ENCODE data around the gene CREB3L1.
A peak's percentile ranks its signal among the peaks of the same experiment; 100 is the strongest.

Gene CREB3L1

DNA sequence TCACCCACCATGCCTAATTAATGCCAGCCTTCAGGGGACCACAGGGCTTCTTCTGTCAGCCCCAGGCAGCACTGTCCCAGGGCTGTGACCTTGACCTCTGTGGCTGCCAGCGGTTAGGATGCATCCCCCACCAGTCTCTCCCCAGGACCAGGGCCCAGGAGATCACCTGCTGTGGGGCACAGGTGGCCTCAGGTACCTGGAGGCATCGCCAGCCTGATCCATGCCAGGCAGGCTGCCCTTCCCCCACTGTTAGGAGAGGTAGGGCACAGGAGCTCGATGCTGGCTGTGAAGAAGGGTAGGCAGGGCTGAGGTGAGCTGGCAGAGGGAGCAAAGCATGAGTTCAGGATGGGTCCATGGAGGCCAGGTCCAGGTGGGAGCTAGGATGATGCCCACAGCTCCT lies 87.3 kb downstream of the CREB3L1 start:
- TF ChIP-seq ZBTB7A (IDR thresholded peaks at IDR 0.05; ENCODE audit: low read depth): no peak
- TF ChIP-seq TAF1 (IDR thresholded peaks at IDR 0.05; ENCODE audit: low read depth): no peak
- TF ChIP-seq FOXM1 (IDR thresholded peaks at IDR 0.05; ENCODE audit: borderline replicate concordance, low read depth): no peak
- TF ChIP-seq, protein P1, sequence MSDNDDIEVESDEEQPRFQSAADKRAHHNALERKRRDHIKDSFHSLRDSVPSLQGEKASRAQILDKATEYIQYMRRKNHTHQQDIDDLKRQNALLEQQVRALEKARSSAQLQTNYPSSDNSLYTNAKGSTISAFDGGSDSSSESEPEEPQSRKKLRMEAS (IDR thresholded peaks at IDR 0.05): no peak
- TF ChIP-seq CEBPB (IDR thresholded peaks at IDR 0.05): no peak
- TF ChIP-seq RAD21 (IDR thresholded peaks at IDR 0.05; ENCODE audit: low read depth): no peak
- TF ChIP-seq YY1 (IDR thresholded peaks at IDR 0.05; ENCODE audit: low read depth): no peak
- TF ChIP-seq EGR1 (IDR thresholded peaks at IDR 0.05): no peak
- TF ChIP-seq CREB1 (IDR thresholded peaks at IDR 0.05; ENCODE audit: low read depth): no peak
- TF ChIP-seq, protein P2, sequence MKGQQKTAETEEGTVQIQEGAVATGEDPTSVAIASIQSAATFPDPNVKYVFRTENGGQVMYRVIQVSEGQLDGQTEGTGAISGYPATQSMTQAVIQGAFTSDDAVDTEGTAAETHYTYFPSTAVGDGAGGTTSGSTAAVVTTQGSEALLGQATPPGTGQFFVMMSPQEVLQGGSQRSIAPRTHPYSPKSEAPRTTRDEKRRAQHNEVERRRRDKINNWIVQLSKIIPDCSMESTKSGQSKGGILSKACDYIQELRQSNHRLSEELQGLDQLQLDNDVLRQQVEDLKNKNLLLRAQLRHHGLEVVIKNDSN (IDR thresholded peaks at IDR 0.05): no peak
- TF ChIP-seq EP300 (IDR thresholded peaks at IDR 0.05; ENCODE audit: borderline replicate concordance): no peak
- TF ChIP-seq, protein P3, sequence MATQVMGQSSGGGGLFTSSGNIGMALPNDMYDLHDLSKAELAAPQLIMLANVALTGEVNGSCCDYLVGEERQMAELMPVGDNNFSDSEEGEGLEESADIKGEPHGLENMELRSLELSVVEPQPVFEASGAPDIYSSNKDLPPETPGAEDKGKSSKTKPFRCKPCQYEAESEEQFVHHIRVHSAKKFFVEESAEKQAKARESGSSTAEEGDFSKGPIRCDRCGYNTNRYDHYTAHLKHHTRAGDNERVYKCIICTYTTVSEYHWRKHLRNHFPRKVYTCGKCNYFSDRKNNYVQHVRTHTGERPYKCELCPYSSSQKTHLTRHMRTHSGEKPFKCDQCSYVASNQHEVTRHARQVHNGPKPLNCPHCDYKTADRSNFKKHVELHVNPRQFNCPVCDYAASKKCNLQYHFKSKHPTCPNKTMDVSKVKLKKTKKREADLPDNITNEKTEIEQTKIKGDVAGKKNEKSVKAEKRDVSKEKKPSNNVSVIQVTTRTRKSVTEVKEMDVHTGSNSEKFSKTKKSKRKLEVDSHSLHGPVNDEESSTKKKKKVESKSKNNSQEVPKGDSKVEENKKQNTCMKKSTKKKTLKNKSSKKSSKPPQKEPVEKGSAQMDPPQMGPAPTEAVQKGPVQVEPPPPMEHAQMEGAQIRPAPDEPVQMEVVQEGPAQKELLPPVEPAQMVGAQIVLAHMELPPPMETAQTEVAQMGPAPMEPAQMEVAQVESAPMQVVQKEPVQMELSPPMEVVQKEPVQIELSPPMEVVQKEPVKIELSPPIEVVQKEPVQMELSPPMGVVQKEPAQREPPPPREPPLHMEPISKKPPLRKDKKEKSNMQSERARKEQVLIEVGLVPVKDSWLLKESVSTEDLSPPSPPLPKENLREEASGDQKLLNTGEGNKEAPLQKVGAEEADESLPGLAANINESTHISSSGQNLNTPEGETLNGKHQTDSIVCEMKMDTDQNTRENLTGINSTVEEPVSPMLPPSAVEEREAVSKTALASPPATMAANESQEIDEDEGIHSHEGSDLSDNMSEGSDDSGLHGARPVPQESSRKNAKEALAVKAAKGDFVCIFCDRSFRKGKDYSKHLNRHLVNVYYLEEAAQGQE (IDR thresholded peaks at IDR 0.05; ENCODE audit: low read depth): no peak
- no peak for TF ChIP-seq TCF12 (IDR thresholded peaks at IDR 0.05; ENCODE audit: low read depth)
- TF ChIP-seq TEAD4 (IDR thresholded peaks at IDR 0.05): no peak
- TF ChIP-seq NFIC (IDR thresholded peaks at IDR 0.05): no peak

DNA sequence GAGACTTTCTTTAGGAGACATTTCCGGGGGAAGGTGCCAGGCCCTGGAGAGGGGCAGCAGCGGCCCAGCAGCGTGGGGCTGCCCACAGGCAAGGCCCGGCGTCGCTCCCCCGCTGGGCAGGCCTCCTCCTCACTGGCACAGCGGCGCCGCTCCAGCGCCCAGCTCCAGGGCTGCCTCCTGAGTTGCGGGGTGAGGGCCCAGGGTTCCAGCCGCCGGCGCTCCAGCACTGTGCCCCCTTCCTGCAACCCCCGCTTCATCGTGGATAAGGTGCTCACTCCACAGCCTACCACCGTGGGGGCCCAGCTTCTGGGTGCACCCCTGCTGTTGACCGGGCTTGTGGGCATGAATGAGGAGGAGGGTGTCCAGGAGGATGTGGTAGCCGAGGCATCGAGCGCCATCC lies 88.8 kb downstream of the CREB3L1 start:
- no peak for TF ChIP-seq TCF12 (IDR thresholded peaks at IDR 0.05; ENCODE audit: low read depth)
- TF ChIP-seq NFIC (IDR thresholded peaks at IDR 0.05): no peak

DNA sequence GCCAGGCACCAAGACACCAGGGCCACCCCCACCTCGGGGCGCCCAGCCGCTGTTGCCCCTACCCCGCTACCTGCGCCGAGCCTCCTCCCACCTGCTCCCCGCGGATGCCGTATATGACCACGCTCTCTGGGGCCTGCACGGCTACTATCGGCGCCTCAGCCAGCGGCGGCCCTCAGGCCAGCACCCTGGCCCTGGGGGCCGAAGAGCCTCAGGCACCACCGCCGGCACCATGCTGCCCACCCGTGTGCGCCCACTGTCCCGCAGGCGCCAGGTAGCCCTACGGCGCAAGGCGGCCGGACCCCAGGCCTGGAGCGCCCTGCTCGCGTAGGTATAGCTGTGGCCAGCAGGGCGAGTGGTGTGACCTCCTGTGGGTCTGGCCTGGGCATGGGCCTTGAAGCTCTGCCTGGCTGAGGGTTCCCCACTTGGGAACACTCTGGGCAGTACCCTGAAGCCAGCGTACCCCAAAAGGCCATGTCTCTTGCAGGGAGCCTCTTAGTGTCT lies 89.2 kb downstream of the CREB3L1 start:
- TF ChIP-seq, protein P1 (IDR thresholded peaks at IDR 0.05): no peak
- TF ChIP-seq ZBTB7A (IDR thresholded peaks at IDR 0.05; ENCODE audit: low read depth): no peak
- TF ChIP-seq CEBPB (IDR thresholded peaks at IDR 0.05): no peak
- TF ChIP-seq, protein P3 (IDR thresholded peaks at IDR 0.05; ENCODE audit: low read depth): no peak
- no peak for TF ChIP-seq NFIC (IDR thresholded peaks at IDR 0.05)
- no peak for TF ChIP-seq RAD21 (IDR thresholded peaks at IDR 0.05; ENCODE audit: low read depth)
- no peak for TF ChIP-seq FOXM1 (IDR thresholded peaks at IDR 0.05; ENCODE audit: borderline replicate concordance, low read depth)
- no peak for TF ChIP-seq TAF1 (IDR thresholded peaks at IDR 0.05; ENCODE audit: low read depth)
- no peak for TF ChIP-seq TCF12 (IDR thresholded peaks at IDR 0.05; ENCODE audit: low read depth)
- no peak for TF ChIP-seq EP300 (IDR thresholded peaks at IDR 0.05; ENCODE audit: borderline replicate concordance)
- TF ChIP-seq CREB1 (IDR thresholded peaks at IDR 0.05; ENCODE audit: low read depth): no peak
- TF ChIP-seq YY1 (IDR thresholded peaks at IDR 0.05; ENCODE audit: low read depth): no peak
- no peak for TF ChIP-seq TEAD4 (IDR thresholded peaks at IDR 0.05)
- TF ChIP-seq EGR1 (IDR thresholded peaks at IDR 0.05): no peak
- TF ChIP-seq, protein P2 (IDR thresholded peaks at IDR 0.05): no peak

DNA sequence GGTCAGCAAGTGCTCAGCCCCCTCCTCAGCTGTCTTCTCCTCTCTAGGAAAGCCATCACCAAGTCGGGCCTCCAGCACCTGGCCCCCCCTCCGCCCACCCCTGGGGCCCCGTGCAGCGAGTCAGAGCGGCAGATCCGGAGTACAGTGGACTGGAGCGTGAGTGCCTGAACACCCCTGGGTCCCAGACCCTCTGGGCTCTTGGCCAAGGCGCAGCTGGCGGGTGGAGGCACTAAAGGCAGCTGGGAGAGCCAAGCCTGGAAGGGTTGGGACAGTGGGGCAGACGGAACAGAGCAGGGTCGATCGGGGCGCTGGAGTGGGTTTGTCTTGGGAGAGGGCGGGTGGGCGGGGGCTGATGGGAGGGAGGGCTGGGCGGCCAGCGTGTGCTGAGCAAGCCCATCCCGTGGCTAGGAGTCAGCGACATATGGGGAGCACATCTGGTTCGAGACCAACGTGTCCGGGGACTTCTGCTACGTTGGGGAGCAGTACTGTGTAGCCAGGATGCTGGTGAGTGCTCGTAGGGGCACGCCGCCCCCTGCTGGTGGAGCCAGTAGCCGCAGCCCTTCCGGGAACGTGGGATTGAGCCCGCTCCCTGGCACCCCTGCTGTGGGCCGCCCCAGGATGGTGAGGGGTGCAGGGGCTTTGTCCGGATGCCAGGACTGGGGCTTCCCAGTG lies 89.9 kb downstream of the CREB3L1 start:
- TF ChIP-seq TAF1 (IDR thresholded peaks at IDR 0.05; ENCODE audit: low read depth): no peak
- TF ChIP-seq, protein P3 (IDR thresholded peaks at IDR 0.05; ENCODE audit: low read depth): no peak
- TF ChIP-seq RAD21 (IDR thresholded peaks at IDR 0.05; ENCODE audit: low read depth): peak; percentile 76

DNA sequence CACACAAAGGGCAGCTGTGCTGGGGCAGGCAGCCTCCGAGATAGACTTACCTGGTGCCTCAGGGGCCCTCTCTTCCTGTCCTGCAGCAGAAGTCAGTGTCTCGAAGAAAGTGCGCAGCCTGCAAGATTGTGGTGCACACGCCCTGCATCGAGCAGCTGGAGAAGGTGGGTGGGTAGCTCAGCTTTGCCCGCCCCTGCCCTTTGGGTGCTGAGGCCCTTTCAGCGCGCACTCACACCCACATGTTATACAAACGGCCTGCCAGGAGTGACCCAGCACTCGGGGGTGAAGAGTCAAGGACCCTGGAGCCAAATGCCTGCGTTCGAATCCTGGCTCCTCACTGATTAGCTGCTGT lies 90.4 kb downstream of the CREB3L1 start:
- TF ChIP-seq TAF1 (IDR thresholded peaks at IDR 0.05; ENCODE audit: low read depth): no peak
- no peak for TF ChIP-seq NFIC (IDR thresholded peaks at IDR 0.05)
- TF ChIP-seq TCF12 (IDR thresholded peaks at IDR 0.05; ENCODE audit: low read depth): no peak
- no peak for TF ChIP-seq EP300 (IDR thresholded peaks at IDR 0.05; ENCODE audit: borderline replicate concordance)
- TF ChIP-seq EGR1 (IDR thresholded peaks at IDR 0.05): no peak
- no peak for TF ChIP-seq FOXM1 (IDR thresholded peaks at IDR 0.05; ENCODE audit: borderline replicate concordance, low read depth)
- TF ChIP-seq CEBPB (IDR thresholded peaks at IDR 0.05): no peak
- TF ChIP-seq, protein P1 (IDR thresholded peaks at IDR 0.05): no peak
- TF ChIP-seq, protein P2 (IDR thresholded peaks at IDR 0.05): no peak
- no peak for TF ChIP-seq TEAD4 (IDR thresholded peaks at IDR 0.05)
- no peak for TF ChIP-seq ZBTB7A (IDR thresholded peaks at IDR 0.05; ENCODE audit: low read depth)
- TF ChIP-seq RAD21 (IDR thresholded peaks at IDR 0.05; ENCODE audit: low read depth): no peak
- no peak for TF ChIP-seq YY1 (IDR thresholded peaks at IDR 0.05; ENCODE audit: low read depth)
- TF ChIP-seq, protein P3 (IDR thresholded peaks at IDR 0.05; ENCODE audit: low read depth): no peak
- no peak for TF ChIP-seq CREB1 (IDR thresholded peaks at IDR 0.05; ENCODE audit: low read depth)
